K562 (cell line): ENCODE results near the gene PSME1.

ENCODE experiments used
- CTCF ChIP-seq, 3 experiments: IDR thresholded peaks in 2 of 3; conservative IDR thresholded peaks in 1 of 3; 2 replicates each; pipeline ENCODE4 v1.5.1; 2011 to 2012; ENCODE audit warnings: low read length in 3 of 3, mild to moderate bottlenecking in 3 of 3, control low read depth in 2 of 3, improper control_type of control experiment in 1 of 3, inconsistent platforms in 1 of 3, low read depth in 1 of 3, mixed read lengths in 1 of 3, moderate library complexity in 1 of 3; ENCODE audit not compliant: insufficient read depth in 2 of 3
- EP300 ChIP-seq: IDR thresholded peaks from 2 replicates; pipeline ENCODE4 v1.6.1; 2012; ENCODE audit warnings: low read length, improper control_type of control experiment
- ETV6 ChIP-seq, 3 experiments: fragments of 150-350 bp in 1 of 3; sonication (generic) in 1 of 3; formaldehyde crosslinking in 1 of 3; IDR thresholded peaks; 2 replicates each; pipeline versions ENCODE4 v1.6.1 to v1.8.0; 2014 to 2022; ENCODE audit warnings: borderline replicate concordance in 2 of 3, low read depth in 2 of 3, antibody characterized with exemption in 1 of 3, low read length in 1 of 3, mild to moderate bottlenecking in 1 of 3, missing genetic modification reagents in 1 of 3
- FOXP1 ChIP-seq: sonication (generic); formaldehyde crosslinking; IDR thresholded peaks from 2 replicates; pipeline ENCODE4 v1.8.0; 2022; ENCODE audit warnings: mild to moderate bottlenecking, missing genetic modification reagents
- HIVEP1 ChIP-seq: fragments of 250-450 bp; sonication (Bioruptor Pico); IDR thresholded peaks from 2 replicates; pipeline ENCODE4 v1.4.0; 2020; ENCODE audit warnings: mild to moderate bottlenecking
- NFE2 ChIP-seq: IDR thresholded peaks from 2 replicates; pipeline ENCODE4 v1.6.1; 2014; ENCODE audit warnings: antibody characterized with exemption, low read depth
- NFRKB ChIP-seq: fragments of 450-650 bp; IDR thresholded peaks from 2 replicates; pipeline ENCODE4 v1.6.1; 2016; ENCODE audit warnings: low read depth
- POLR2A ChIP-seq: fragments of 450-650 bp; conservative IDR thresholded peaks from 2 replicates; pipeline ENCODE4 v1.6.1; 2016
- ZNF174 ChIP-seq: fragments of 250-450 bp; sonication (Bioruptor Pico); IDR thresholded peaks from 2 replicates; pipeline ENCODE4 v1.4.0; 2020; ENCODE audit warnings: mild to moderate bottlenecking
- TF ChIP-seq, protein P1 (sequence below): fragments of 250-450 bp; sonication (Bioruptor Pico); IDR thresholded peaks from 2 replicates; pipeline ENCODE4 v1.9.0; 2021; ENCODE audit warnings: mild to moderate bottlenecking

- TF ChIP-seq CTCF (IDR thresholded peaks at IDR 0.05 in 2 of 3, conservative IDR thresholded peaks at IDR 0.05 in 1 of 3; ENCODE audit: insufficient read depth in 2 of 3, low read depth in 1 of 3, low read length in 3 of 3) (no peak), NFE2 (no peak), FOXP1 (CRISPR knock-in tag) (no peak), POLR2A (no peak), NFRKB (no peak), ETV6 (IDR thresholded peaks at IDR 0.05; ENCODE audit: borderline replicate concordance in 1 of 2, low read depth in 2 of 2, low read length in 1 of 2) (no peak), ETV6 (CRISPR knock-in tag; IDR thresholded peaks at IDR 0.05; ENCODE audit: borderline replicate concordance) (no peak), ZNF174 (CRISPR knock-in tag) (no peak), EP300 (no peak), HIVEP1 (no peak)
- TF ChIP-seq, protein P1, sequence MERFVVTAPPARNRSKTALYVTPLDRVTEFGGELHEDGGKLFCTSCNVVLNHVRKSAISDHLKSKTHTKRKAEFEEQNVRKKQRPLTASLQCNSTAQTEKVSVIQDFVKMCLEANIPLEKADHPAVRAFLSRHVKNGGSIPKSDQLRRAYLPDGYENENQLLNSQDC (CRISPR knock-in tag) = no peak
Observed at GRCh38 chr14:24172261-24172860, 36.4 kb downstream of the PSME1 start.
